T-helper 2 cell treated with Interferon-gamma antibody and Interleukin-4, amounts not matched to agents 5 μg/mL and 100 μg/mL, for 36 hours (primary cell): ENCODE measurements around the gene EIF3L.

Experiments used
- DNase-seq: peaks from one replicate; pipeline ENCODE4 v3.0.0; 2021; ENCODE audit warnings: low spot score
- H3K27ac Mint-ChIP-seq: one replicate; pipeline ENCODE4 v1.8.0; 2021; ENCODE audit warnings: mild to moderate bottlenecking, mixed read lengths
- H3K27me3 Mint-ChIP-seq: one replicate; pipeline ENCODE4 v1.8.0; 2021; ENCODE audit warnings: low read depth, mixed read lengths
- H3K36me3 Mint-ChIP-seq: one replicate; pipeline ENCODE4 v1.8.0; 2021; ENCODE audit warnings: low read depth, mixed read lengths
- H3K4me1 Mint-ChIP-seq: one replicate; pipeline ENCODE4 v1.8.0; 2021; ENCODE audit warnings: low read depth, mixed read lengths
- H3K4me3 Mint-ChIP-seq: one replicate; pipeline ENCODE4 v1.8.0; 2022; ENCODE audit warnings: mild to moderate bottlenecking, moderate library complexity, mixed read lengths
- H3K9me3 Mint-ChIP-seq: one replicate; pipeline ENCODE4 v1.8.0; 2021; ENCODE audit warnings: mixed read lengths

Gene EIF3L

DNA sequence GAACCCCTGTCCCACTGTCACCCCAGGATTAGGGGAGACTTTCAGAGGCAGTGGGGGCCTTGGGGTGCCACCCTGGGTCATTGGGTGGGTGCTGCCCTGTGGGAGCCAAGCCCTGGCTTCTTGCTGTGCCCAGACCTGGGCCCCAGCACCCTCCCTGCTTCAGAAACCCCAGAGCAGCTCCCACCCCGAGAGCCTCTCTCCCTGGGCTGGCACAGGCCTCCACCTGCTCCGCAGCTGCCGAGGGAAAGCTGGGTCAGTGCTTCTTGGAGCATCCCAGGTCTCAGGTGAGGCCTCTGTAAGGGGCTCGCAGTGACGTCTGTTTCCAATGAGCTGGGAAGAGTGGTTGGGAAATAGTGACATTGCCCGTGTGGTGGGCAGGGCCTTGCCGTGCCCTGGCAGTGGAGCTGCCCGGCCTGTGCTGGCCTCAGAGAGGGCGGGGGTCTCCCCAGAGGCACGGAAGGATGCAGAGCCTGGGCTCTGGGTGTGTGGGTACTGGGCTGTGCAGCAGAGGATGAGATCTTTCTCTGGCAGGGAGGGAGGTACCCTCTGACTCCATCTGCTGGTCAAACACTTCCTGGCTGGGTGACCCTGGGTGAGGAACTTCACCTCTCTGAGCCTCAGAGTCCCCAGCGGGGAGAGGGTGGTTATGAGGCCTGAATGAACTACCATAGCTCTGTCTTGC lies 81.2 kb downstream of the EIF3L start:
- Mint-ChIP-seq H3K4me3 (no peak overlapping the region), H3K9me3 (no peaks in the 10 kb centered on the region), H3K36me3 (peaks cover 10% of the 10 kb centered on the region), H3K4me1 (peaks cover 7% of the 10 kb centered on the region), H3K27ac (no peak overlapping the region), H3K27me3 (no peaks in the 10 kb centered on the region)
- no peak for DNase-seq

DNA sequence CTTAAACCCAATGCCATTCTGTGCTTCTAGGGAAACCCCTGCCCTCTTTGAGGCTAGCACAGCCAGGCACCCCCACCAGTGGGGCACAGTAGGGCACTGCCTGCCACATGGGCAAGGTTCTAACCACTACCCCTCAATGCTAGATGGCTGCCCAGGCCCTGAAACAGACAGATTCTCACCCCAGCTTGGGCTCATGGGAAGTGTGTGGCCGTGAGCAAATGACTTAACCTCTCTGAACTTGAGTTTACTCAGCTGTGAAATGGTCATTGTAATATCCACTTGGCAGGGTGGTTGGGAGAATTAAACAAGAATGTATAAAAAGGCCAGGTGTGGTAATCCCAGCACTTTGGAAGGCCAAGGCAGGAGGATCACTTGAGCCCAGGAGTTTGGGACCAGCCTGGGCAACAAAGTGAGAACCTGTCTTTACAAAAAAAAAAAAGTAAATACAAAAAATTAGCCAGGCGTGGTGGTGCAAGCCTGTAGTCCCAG lies 81.8 kb downstream of the EIF3L start:
- Mint-ChIP-seq H3K36me3 (peaks cover 10% of the 10 kb centered on the region), H3K4me3 (no peak overlapping the region), H3K4me1 (peaks cover 7% of the 10 kb centered on the region)

DNA sequence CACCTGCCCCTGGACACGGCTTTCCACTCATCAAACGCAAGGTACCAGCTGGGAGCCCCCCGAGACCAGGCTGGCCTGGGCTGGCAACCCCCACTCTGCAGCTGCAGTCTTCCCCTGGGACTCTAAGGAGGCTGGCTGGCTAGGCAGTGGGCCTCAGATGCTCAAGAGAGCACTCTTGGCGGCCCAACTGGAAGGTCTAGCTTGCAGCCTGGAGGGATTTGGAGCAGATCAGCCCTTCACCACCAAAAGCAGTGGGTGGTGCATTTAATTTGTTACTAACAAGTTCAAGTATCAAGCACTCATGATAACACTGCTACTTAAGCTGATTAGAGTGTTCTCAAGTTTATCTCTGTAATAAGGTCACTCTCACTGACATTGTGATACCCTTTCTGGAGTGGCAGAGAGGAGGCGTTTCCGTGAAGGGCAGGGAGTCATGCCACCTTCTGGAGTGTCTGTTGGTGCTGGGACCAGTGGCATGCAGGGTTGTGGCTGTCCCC lies 82.7 kb downstream of the EIF3L start:
- no peak for DNase-seq
- Mint-ChIP-seq H3K36me3 (peaks cover 12% of the 10 kb centered on the region), H3K27me3 (no peaks in the 10 kb centered on the region), H3K27ac (no peak overlapping the region), H3K4me3 (no peak overlapping the region), H3K9me3 (no peaks in the 10 kb centered on the region), H3K4me1 (peaks cover 7% of the 10 kb centered on the region)

More for the DNA sequence above, 81.8 kb downstream of the EIF3L start:
- Mint-ChIP-seq H3K27ac (no peak overlapping the region), H3K9me3 (no peaks in the 10 kb centered on the region), H3K27me3 (no peaks in the 10 kb centered on the region)
- no peak for DNase-seq

DNA sequence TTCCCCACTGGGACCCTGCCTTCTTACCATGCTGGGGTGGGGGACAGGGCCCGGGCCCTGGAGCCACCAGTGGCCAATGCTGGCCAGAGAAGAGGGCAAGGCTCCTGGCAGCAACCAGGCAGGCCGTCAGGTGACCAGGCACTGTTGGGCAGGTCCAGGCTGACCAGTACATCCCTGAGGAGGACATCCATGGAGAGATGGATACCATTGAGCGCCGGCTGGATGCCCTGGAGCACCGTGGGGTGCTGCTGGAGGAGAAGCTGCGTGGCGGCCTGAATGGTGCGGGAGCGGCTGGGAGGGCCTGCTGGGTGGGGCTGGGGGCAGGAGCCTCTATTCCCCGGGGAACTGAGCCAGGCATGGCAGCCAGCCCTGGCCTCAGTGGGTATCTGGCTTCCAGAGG lies 83.2 kb downstream of the EIF3L start:
- Mint-ChIP-seq H3K27ac (no peak overlapping the region), H3K4me3 (no peak overlapping the region), H3K27me3 (no peaks in the 10 kb centered on the region), H3K4me1 (peaks cover 7% of the 10 kb centered on the region), H3K9me3 (no peaks in the 10 kb centered on the region), H3K36me3 (peaks cover 13% of the 10 kb centered on the region)
- DNase-seq, result no peak

DNA sequence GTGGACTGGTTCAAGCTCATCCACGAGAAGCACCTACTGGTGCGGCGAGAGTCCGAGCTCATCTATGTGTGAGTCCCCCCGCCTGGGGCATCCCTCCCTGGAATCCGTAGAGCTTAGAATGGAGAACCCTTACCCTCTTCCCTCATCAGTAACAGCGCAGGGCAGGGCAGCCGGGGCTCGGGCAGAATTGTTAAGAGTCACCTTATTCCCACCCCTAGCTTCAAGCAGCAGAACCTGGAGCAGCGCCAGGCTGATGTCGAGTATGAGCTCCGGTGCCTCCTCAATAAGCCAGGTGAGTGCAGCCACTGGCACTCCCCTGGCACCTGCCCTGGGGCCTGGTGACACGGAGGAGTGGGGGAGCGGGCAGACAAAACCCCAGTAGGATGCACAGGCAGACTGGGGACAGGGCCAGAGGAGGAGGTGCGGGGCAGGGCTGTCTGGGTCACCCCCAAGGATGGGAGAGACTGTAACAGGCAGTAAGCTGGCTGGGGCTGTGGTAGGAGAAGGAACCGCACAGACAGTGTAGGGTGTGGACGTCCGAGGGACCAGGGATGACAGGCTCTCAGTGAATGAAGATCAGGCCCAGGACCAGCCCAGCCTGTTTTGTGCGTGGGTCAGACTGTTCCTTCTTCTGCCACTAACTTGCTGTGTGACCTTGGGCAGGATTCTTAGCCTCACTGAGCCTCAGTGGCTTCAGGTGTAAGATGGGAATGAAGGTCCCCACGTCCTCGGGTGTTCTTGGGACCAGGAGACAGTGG lies 83.8 kb downstream of the EIF3L start:
- peaks cover 7% of the 10 kb centered on the region for H3K4me1 Mint-ChIP-seq
- H3K27me3 Mint-ChIP-seq, result no peaks in the 10 kb centered on the region
- no peak overlapping the region for H3K4me3 Mint-ChIP-seq
- no peaks in the 10 kb centered on the region for H3K9me3 Mint-ChIP-seq
- no peak overlapping the region for H3K27ac Mint-ChIP-seq
- H3K36me3 Mint-ChIP-seq, result peaks cover 19% of the 10 kb centered on the region
- no peak for DNase-seq

DNA sequence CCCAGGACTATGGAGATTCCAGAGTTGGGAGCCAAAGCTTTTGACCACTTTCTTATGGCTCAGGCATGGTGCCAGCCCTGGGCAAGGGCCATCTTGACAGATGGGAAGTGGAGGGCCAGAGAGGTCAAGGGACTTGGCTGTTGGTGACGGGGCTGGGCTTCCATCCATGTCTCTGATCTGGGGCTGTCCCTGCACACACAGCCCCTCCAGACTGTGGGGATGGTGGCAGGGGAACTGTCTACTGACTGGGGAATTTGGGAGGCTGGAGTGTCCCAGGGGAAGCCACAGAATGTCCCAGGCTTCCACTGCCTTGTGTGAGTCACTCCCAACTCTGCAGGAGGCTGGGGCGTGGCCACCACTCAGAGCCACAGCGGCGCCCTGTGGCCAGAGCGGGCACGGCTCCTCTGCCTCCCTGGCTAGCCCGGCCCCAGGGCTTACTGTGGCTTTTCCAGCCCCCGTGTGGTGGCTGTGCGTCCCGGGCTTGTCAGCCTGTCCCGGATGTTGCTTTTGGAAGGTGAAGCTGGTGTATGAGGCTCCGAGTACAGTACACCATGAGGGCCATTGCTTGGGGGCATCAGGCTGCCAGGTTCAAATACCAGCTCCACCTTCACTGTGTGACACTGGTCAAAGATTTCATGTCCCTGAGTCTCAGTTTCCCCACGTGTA lies 84.6 kb downstream of the EIF3L start:
- no peaks in the 10 kb centered on the region for H3K9me3 Mint-ChIP-seq
- no peak overlapping the region for H3K27ac Mint-ChIP-seq
- DNase-seq, result peak; percentile 87
- peaks cover 13% of the 10 kb centered on the region for H3K36me3 Mint-ChIP-seq
- peaks cover 7% of the 10 kb centered on the region for H3K4me1 Mint-ChIP-seq
- no peak overlapping the region for H3K4me3 Mint-ChIP-seq
- H3K27me3 Mint-ChIP-seq, result no peaks in the 10 kb centered on the region
